Neural cell (in vitro differentiated cells): ENCODE data around the gene SMYD5. TPM values are rescaled to one million over a fixed set of nuclear protein-coding genes. Genes with fewer than 3 reads are reported as not detected.
"Not testable (repeated sequence)": the region's sequence is repeated elsewhere in the genome, so short reads cannot be mapped to it uniquely, and the experiment has no call there.

Source experiments
- H2AFZ ChIP-seq: fragments of 200-600, 300-800 bp; sonication (generic), shearing (Covaris generic); 2 replicates; pipeline ENCODE4 v1.6.0; 2014; ENCODE audit warnings: low read depth, mild to moderate bottlenecking, antibody characterized with exemption, low read length, moderate library complexity
- H3F3A ChIP-seq: fragments of 200-600 bp; shearing (Covaris generic); 2 replicates; pipeline ENCODE4 v1.6.1; 2016; ENCODE audit warnings: mild to moderate bottlenecking, moderate library complexity, mixed read lengths, antibody characterized with exemption, low read length; ENCODE audit not compliant: insufficient read depth, poor library complexity, severe bottlenecking
- H3K27ac ChIP-seq: fragments of 200-600, 300-800 bp; sonication (generic), shearing (Covaris generic); 2 replicates; pipeline ENCODE4 v1.5.1; 2014; ENCODE audit warnings: mild to moderate bottlenecking, low read length, moderate library complexity
- H3K27me3 ChIP-seq: fragments of 300-800, 200-600 bp; sonication (generic), shearing (Covaris generic); 2 replicates; pipeline ENCODE4 v1.6.0; 2014; ENCODE audit warnings: mild to moderate bottlenecking, low read depth, low read length, moderate library complexity; ENCODE audit not compliant: insufficient read depth
- H3K36me3 ChIP-seq: fragments of 300-800, 200-600 bp; sonication (generic), shearing (Covaris generic); 2 replicates; pipeline ENCODE4 v1.5.1; 2014; ENCODE audit warnings: mild to moderate bottlenecking, antibody characterized with exemption, low read length, moderate library complexity; ENCODE audit not compliant: insufficient read depth
- H3K4me2 ChIP-seq: fragments of 300-800, 200-600 bp; sonication (generic), shearing (Covaris generic); 2 replicates; pipeline ENCODE4 v1.6.0; 2014; ENCODE audit warnings: mild to moderate bottlenecking, low read length
- H3K4me3 ChIP-seq: fragments of 300-800, 200-600 bp; sonication (generic), shearing (Covaris generic); 2 replicates; pipeline ENCODE4 v1.5.1; 2014; ENCODE audit warnings: mild to moderate bottlenecking, low read length, moderate library complexity
- H3K79me2 ChIP-seq: fragments of 200-600 bp; shearing (Covaris generic); replicated peaks from 2 replicates; pipeline ENCODE4 v1.6.0; 2014; ENCODE audit warnings: mild to moderate bottlenecking, low read length, moderate library complexity; ENCODE audit not compliant: insufficient read depth
- H3K9ac ChIP-seq: fragments of 300-800, 200-600 bp; sonication (generic), shearing (Covaris generic); 2 replicates; pipeline ENCODE4 v1.6.1; 2016; ENCODE audit warnings: mild to moderate bottlenecking, low read length, mixed read lengths
- H3K9me2 ChIP-seq: fragments of 200-600 bp; shearing (Covaris generic); 2 replicates; pipeline ENCODE4 v1.6.1; 2016; ENCODE audit warnings: mild to moderate bottlenecking, low read length, mixed read lengths; ENCODE audit not compliant: insufficient read depth
- H3K9me3 ChIP-seq: fragments of 200-600, 300-800 bp; sonication (generic), shearing (Covaris generic); 2 replicates; pipeline ENCODE4 v1.6.1; 2016; ENCODE audit warnings: mild to moderate bottlenecking, mixed run types, low read length, moderate library complexity, mixed read lengths
- H4K20me1 ChIP-seq: fragments of 200-600 bp; shearing (Covaris generic); 2 replicates; pipeline ENCODE4 v1.6.1; 2016; ENCODE audit warnings: mild to moderate bottlenecking, mixed run types; ENCODE audit not compliant: insufficient read depth
- EP300 ChIP-seq: fragments of 450-650 bp; conservative IDR thresholded peaks from 2 replicates; pipeline ENCODE4 v1.6.1; 2014; ENCODE audit warnings: antibody characterized with exemption, mild to moderate bottlenecking, moderate library complexity; ENCODE audit not compliant: poor library complexity, severe bottlenecking
- EZH2 ChIP-seq: fragments of 200-600, 300-800 bp; shearing (Covaris generic), sonication (generic); IDR thresholded peaks from 2 replicates; pipeline ENCODE4 v1.6.1; 2014; ENCODE audit warnings: antibody characterized with exemption, low read length, borderline replicate concordance, mild to moderate bottlenecking; ENCODE audit not compliant: insufficient read depth, poor library complexity, severe bottlenecking
- MXI1 ChIP-seq: fragments of 450-650 bp; conservative IDR thresholded peaks from 2 replicates; pipeline ENCODE4 v1.6.1; 2014; ENCODE audit warnings: antibody characterized with exemption, mild to moderate bottlenecking; ENCODE audit not compliant: poor library complexity, severe bottlenecking
- POLR2AphosphoS5 ChIP-seq: IDR thresholded peaks from 2 replicates; pipeline ENCODE4 v1.6.1; 2012
- RAD21 ChIP-seq: fragments of 450-650 bp; conservative IDR thresholded peaks from 2 replicates; pipeline ENCODE4 v1.6.1; 2014; ENCODE audit warnings: antibody characterized with exemption, mild to moderate bottlenecking, moderate library complexity
- SMC3 ChIP-seq: fragments of 450-650 bp; conservative IDR thresholded peaks from 2 replicates; pipeline ENCODE4 v1.6.1; 2014; ENCODE audit warnings: antibody characterized with exemption, mild to moderate bottlenecking, moderate library complexity; ENCODE audit not compliant: poor library complexity
- TAF1 ChIP-seq: IDR thresholded peaks from 2 replicates; pipeline ENCODE4 v1.6.1; 2012; ENCODE audit warnings: low read depth
- polyA plus RNA-seq: library from polyadenylated mRNA; depleted of rRNA; stranded (reverse); fragments of >200 nt; gene quantifications from 2 replicates; pipeline ENCODE4 v1.2.3, GENCODE V29; 2014
- TF ChIP-seq, protein P1 (sequence below): fragments of 450-650 bp; IDR thresholded peaks from 2 replicates; pipeline ENCODE4 v1.5.1; 2014; ENCODE audit warnings: antibody characterized with exemption, mild to moderate bottlenecking, moderate library complexity; ENCODE audit not compliant: poor library complexity, severe bottlenecking
- TF ChIP-seq, protein P2 (sequence below): IDR thresholded peaks from 2 replicates; pipeline ENCODE4 v1.6.1; 2012; ENCODE audit warnings: borderline replicate concordance

The SMYD5 gene
- polyA plus RNA-seq, 1 donor from 2014 or later: 15.5 TPM

DNA sequence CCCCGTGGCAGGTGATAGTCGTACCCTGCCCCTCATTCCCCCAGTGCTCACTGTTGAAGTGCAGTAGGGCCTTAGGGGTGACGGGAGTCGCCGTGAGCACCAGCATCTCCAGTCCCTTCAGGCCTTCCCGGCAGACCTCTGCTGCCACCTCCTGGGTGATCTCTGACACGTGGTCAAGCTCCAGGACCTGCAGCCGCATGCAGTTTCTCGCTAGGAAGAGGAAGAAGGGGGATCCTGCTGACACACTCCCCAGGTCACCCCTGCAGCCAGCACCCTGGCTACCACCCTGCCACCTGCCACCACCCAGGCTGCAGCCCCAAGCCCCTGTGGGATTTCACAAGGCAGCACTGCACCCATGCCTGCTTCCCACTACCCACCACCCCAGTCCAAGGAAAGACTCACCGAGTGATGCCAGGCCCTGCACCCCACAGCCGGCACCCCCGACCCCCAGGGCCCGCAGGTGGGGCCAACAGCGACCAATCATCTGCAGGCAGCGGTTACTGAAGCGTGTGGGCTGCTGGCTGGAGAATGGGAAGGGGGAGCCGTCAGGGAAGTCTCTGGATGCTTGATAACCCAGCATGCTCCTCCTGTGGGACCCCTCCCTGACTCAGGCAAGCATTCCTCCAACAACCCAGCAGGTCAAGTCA lies 46.4 kb downstream of the SMYD5 start:
- H3F3A ChIP-seq: no peaks in the 10 kb centered on the region
- H3K9me2 ChIP-seq: no peaks in the 10 kb centered on the region
- H3K9ac ChIP-seq: no peak overlapping the region
- H3K27ac ChIP-seq: no peak overlapping the region
- no peaks in the 10 kb centered on the region for H3K36me3 ChIP-seq
- H2AFZ ChIP-seq: no peak overlapping the region
- H4K20me1 ChIP-seq: no peaks in the 10 kb centered on the region
- no peaks in the 10 kb centered on the region for H3K27me3 ChIP-seq
- no peaks in the 10 kb centered on the region for H3K79me2 ChIP-seq
- no peak for TF ChIP-seq POLR2AphosphoS5
- TF ChIP-seq, protein P1, sequence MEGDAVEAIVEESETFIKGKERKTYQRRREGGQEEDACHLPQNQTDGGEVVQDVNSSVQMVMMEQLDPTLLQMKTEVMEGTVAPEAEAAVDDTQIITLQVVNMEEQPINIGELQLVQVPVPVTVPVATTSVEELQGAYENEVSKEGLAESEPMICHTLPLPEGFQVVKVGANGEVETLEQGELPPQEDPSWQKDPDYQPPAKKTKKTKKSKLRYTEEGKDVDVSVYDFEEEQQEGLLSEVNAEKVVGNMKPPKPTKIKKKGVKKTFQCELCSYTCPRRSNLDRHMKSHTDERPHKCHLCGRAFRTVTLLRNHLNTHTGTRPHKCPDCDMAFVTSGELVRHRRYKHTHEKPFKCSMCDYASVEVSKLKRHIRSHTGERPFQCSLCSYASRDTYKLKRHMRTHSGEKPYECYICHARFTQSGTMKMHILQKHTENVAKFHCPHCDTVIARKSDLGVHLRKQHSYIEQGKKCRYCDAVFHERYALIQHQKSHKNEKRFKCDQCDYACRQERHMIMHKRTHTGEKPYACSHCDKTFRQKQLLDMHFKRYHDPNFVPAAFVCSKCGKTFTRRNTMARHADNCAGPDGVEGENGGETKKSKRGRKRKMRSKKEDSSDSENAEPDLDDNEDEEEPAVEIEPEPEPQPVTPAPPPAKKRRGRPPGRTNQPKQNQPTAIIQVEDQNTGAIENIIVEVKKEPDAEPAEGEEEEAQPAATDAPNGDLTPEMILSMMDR: no peak
- no peak for TF ChIP-seq EP300
- no peak for TF ChIP-seq TAF1
- TF ChIP-seq, protein P2, sequence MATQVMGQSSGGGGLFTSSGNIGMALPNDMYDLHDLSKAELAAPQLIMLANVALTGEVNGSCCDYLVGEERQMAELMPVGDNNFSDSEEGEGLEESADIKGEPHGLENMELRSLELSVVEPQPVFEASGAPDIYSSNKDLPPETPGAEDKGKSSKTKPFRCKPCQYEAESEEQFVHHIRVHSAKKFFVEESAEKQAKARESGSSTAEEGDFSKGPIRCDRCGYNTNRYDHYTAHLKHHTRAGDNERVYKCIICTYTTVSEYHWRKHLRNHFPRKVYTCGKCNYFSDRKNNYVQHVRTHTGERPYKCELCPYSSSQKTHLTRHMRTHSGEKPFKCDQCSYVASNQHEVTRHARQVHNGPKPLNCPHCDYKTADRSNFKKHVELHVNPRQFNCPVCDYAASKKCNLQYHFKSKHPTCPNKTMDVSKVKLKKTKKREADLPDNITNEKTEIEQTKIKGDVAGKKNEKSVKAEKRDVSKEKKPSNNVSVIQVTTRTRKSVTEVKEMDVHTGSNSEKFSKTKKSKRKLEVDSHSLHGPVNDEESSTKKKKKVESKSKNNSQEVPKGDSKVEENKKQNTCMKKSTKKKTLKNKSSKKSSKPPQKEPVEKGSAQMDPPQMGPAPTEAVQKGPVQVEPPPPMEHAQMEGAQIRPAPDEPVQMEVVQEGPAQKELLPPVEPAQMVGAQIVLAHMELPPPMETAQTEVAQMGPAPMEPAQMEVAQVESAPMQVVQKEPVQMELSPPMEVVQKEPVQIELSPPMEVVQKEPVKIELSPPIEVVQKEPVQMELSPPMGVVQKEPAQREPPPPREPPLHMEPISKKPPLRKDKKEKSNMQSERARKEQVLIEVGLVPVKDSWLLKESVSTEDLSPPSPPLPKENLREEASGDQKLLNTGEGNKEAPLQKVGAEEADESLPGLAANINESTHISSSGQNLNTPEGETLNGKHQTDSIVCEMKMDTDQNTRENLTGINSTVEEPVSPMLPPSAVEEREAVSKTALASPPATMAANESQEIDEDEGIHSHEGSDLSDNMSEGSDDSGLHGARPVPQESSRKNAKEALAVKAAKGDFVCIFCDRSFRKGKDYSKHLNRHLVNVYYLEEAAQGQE: no peak
- no peak for TF ChIP-seq RAD21
- TF ChIP-seq SMC3: no peak
- no peak for TF ChIP-seq EZH2
- TF ChIP-seq MXI1: no peak
- no peak overlapping the region for H3K4me2 ChIP-seq
- no peak overlapping the region for H3K4me3 ChIP-seq
- H3K9me3 ChIP-seq: no peaks in the 10 kb centered on the region

DNA sequence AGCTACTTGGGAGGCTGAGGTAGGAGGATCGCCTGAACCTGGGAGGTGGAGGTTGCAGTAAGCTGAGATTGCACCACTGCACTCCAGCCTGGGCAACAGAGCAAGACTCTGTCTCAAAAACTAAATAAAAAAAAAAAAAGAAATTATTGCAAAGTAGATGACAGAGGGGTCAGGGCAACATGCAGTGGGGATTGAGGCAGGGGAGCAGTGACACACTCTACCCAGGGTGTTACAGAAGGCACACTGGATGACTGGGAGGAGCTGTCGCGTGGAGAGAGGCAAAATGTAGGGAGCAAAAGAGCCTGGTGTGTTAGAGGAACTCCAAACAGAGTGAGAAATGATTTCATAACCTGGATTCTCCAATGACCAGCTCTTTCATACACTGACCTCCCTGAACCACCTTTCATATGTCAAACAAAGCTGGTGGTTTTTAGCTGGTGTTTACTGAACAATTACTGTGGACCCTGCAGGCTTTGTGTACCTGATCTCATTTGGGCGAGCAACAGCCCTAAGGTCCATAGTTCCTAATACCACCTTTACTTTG lies 48.1 kb downstream of the SMYD5 start:
- Histone ChIP-seq H3K9ac (no peak overlapping the region), H3K27me3 (no peaks in the 10 kb centered on the region), H3K79me2 (no peaks in the 10 kb centered on the region), H3K4me3 (no peak overlapping the region), H4K20me1 (no peaks in the 10 kb centered on the region), H3K36me3 (no peaks in the 10 kb centered on the region), H3F3A (no peaks in the 10 kb centered on the region), H3K27ac (no peak overlapping the region), H2AFZ (no peak overlapping the region), H3K9me3 (no peaks in the 10 kb centered on the region), H3K9me2 (no peaks in the 10 kb centered on the region), H3K4me2 (no peak overlapping the region)
- TF ChIP-seq, protein P2: no peak

DNA sequence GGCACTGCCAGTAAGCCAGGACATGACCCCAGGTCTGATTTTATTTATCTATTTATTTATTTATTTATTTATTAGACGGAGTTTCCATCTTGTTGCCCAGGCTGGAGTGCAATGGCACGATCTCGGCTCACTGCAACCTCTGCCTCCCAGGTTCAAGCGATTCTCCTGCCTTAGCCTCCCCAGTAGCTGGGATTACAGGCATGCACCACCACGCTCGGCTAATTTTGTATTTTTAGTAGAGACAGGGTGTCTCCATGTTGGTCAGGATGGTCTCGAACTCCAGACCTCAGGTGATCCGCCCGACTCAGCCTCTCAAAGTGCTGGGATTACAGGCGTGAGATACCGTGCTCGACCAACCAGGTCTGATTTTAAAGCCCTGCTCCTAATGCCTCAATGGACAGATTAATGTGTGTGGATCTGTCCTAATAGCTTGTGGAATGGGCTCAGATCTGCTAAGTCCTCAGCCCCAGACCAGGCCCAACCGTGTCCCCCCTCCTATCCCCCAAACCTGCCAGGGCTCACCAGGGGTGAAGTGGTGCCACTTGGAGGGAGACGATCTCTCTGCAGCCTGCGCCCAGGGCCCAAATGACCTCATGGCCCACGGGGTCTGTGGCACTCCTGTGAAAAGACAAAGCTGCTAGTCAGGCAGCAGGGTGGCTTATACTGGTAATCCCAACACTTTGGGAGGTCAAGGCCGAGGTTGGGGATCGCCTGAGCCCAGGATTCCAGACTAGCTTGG lies 48.8 kb downstream of the SMYD5 start:
- H3K4me2 ChIP-seq, H3K9me3 ChIP-seq, H3K27me3 ChIP-seq, H3K36me3 ChIP-seq, H3F3A ChIP-seq, H2AFZ ChIP-seq, H3K4me3 ChIP-seq, H3K9me2 ChIP-seq, H4K20me1 ChIP-seq, H3K79me2 ChIP-seq, H3K27ac ChIP-seq, H3K9ac ChIP-seq: not testable (repeated sequence)
